ENCODE measurements around the gene GPR160.

Gene GPR160

GRCh38 chr3:170128259-170128976, 90.6 kb downstream of the GPR160 start:
- no peak for DNase-seq

DNA sequence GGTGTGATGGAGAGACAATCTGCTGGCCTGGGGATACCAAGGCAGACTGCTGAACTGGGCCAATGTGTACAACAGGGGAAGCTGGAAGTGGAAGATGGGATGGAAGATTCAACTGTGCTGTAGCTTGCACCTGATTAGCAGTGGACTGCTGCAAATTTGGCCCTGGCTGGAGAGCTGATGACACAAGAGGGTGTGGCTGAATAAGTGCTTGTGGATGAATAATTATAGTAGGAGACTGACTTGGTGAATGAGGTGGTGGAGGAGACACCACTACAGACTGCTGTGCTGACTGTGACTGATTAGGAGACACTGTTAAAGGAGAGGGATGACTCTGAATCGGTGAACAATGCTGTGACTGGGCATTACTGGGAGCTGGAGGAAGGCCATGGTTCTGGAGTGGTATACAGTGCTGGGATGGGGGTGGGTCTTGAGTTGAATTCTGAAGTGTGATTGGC, 91.2 kb downstream of the GPR160 start:
- no peak for DNase-seq

DNA sequence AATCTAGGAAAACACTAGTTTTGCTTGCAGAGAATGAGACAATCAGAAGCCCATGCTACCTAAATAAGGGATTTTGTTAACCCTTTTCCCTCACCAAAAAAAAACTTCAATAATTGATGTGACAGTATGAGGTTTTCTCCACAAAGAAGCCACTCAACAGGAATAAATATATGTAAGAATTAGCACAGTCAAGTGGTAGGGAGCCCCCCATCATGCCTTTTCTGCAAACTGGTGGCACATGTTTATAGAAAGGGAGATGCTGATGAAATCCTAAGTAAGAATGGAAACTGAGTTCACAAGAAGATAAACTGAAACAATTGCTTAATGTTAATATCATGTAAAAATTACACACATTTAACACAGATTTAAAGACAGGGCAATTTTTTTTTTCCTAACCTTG, 92.7 kb downstream of the GPR160 start:
- no peak for DNase-seq

DNA sequence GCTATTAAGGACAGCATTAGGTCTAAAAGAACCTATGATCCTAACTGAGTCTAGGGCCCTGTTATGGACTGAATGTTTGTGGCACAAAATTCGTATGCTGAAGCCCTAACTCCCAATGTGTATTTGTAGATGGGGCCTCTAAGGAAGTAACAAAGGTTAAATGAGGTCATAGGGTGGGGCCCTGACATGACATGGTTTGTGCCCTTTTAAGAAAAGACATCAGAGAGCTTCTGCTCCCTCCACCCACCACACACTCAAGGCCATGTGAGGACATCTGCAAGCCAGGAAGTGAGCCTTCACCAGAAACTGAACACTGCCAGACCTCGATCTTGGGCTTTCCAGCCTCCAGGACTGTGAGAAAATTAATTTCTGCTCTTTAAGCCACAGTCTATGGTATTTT, 94.5 kb downstream of the GPR160 start:
- no peak for DNase-seq
